ENCODE measurements around the gene C19orf25.

DNA sequence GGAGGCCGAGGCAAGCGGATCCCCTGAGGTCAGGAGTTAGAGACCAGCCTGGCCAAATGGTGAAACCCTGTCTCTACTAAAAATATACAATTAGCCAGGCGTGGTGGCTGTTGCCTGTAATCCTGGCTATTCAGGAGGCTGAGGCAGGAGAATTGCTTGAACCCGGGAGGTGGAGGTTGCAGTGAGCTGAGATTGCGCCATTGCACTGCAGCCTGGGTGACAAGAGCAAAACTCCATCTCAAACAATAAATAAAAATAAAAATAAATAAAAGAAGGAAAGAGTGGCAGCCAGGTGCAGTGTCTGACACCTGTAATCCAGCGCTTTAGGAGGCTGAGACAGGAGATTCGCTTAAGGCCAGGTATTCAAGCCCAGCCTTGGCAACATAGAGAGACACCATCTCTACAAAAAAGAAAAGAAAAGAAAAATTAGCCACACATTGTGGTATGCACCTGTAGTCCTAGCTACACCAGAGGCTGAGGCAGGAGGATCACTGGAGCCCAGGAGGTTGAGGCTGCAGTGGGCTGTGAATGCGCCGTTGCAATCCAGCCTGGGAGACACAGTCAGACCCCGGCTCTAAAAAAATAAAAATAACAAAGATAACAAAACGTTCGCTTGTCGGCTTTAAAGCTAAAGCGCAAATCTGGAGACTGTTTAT, 23.5 kb upstream of the C19orf25 start:
- no peak for TF ChIP-seq YY1 (IDR thresholded peaks at IDR 0.05; ENCODE audit: insufficient read depth, insufficient read length)
- no peak for TF ChIP-seq ZNF274 (IDR thresholded peaks at IDR 0.05; ENCODE audit: low read depth, low read length)

Data from NT2/D1 (cell line).